ENCODE data around the gene STK10.

STK10 gene

DNA sequence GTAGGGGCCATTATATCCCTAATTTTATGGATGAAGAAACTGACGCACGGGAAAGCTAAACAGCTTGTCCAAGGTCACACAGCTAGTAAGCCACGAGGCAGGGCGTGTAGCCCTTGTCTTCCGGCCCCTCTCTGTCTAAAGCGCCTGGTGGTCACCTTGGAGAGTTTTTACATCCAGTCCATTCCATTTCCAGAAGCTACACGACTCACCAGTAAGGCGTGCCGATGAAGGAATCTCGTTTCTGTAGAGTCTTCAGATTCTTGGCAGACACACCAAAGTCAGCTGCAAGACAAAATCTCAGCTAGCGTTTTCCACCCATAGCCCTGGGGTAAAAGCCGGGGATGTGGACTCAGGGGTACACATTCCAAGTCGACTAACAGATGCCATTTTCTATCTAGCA, 80.5 kb downstream of the STK10 start:
- Histone ChIP-seq H3K36me3 (ENCODE audit: control insufficient read depth, insufficient read depth, low read length) (peaks cover 5% of the 10 kb centered on the region), H3K9me3 (ENCODE audit: control insufficient read depth, low read length) (no peaks in the 10 kb centered on the region), H3K27me3 (ENCODE audit: control insufficient read depth, insufficient read depth, low read length) (no peaks in the 10 kb centered on the region), H3K4me3 (ENCODE audit: low read length) (no peak overlapping the region), H3K4me1 (ENCODE audit: control insufficient read depth, insufficient read depth, low read length) (peaks cover 50% of the 10 kb centered on the region), H3K9ac (ENCODE audit: low read length) (no peak overlapping the region)

DNA sequence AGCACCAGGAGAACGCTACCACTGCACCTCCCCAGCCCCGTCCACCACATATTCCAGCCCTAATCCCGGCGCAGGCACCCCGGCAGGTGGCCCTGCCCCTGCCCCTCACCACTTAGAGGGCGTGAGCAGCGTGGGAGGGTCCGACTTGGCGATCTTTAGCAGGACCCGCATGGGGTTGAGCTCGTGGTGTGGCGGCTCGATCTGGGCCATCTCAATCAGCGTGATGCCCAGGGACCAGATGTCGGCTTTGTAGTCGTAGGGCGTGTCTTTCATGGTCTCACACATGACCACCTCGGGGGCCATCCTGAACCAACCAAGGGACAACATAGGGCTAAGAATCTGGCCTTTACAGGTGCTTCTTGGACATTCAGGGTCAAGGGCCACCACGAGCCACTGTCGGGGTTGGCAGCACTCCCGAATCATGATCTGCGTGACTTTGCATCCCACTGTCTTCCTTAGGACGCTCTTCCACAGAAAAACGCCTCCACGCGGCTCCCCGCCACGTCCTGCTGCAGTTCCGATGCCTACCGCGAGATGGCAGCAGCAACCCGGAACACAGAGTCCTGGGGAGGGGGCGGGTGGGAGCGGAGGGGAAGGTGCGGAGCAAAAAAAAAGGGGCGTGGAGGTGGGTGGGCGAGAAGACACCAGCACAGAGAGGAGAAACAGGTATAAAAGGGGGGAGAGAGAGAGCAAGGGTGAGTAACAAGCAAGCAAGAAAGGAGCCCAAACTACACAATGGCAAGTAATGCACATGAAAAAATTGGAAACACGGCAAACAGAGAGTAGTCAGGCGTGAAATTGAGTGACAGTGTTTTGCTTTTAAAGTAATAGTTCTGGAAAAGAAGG, 81.3 kb downstream of the STK10 start:
- H3K4me1 ChIP-seq (ENCODE audit: control insufficient read depth, insufficient read depth, low read length): peaks cover 56% of the 10 kb centered on the region
- H3K9me3 ChIP-seq (ENCODE audit: control insufficient read depth, low read length): no peaks in the 10 kb centered on the region
- no peak overlapping the region for H3K4me3 ChIP-seq (ENCODE audit: low read length)
- H3K36me3 ChIP-seq (ENCODE audit: control insufficient read depth, insufficient read depth, low read length): peaks cover 5% of the 10 kb centered on the region
- H3K27me3 ChIP-seq (ENCODE audit: control insufficient read depth, insufficient read depth, low read length): no peaks in the 10 kb centered on the region
- peak overlapping the region; percentile 41 for H3K9ac ChIP-seq (ENCODE audit: low read length)

DNA sequence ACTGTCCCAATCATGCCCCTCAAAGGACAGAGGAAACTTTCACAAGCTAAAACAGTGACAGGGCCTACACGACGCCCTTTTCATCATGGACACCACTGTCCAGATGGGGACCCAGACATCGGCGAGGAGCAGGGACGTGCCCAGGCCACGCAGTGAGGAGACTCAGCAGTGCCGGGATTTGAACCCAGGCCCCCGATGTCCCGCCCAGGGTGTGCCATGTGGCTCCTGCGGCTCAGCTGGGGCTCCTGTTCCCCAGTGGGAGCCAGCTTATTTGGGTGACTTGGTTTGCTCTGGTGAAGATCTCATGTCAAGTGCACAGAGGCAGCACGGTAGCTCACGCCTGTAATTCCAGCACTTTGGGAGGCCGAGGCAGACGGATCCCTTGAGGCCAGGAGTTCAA, 82.2 kb downstream of the STK10 start:
- peaks cover 52% of the 10 kb centered on the region for H3K4me1 ChIP-seq (ENCODE audit: control insufficient read depth, insufficient read depth, low read length)
- no peak overlapping the region for H3K9ac ChIP-seq (ENCODE audit: low read length)
- no peaks in the 10 kb centered on the region for H3K27me3 ChIP-seq (ENCODE audit: control insufficient read depth, insufficient read depth, low read length)
- no peak overlapping the region for H3K4me3 ChIP-seq (ENCODE audit: low read length)
- no peaks in the 10 kb centered on the region for H3K9me3 ChIP-seq (ENCODE audit: control insufficient read depth, low read length)
- peaks cover 5% of the 10 kb centered on the region for H3K36me3 ChIP-seq (ENCODE audit: control insufficient read depth, insufficient read depth, low read length)

DNA sequence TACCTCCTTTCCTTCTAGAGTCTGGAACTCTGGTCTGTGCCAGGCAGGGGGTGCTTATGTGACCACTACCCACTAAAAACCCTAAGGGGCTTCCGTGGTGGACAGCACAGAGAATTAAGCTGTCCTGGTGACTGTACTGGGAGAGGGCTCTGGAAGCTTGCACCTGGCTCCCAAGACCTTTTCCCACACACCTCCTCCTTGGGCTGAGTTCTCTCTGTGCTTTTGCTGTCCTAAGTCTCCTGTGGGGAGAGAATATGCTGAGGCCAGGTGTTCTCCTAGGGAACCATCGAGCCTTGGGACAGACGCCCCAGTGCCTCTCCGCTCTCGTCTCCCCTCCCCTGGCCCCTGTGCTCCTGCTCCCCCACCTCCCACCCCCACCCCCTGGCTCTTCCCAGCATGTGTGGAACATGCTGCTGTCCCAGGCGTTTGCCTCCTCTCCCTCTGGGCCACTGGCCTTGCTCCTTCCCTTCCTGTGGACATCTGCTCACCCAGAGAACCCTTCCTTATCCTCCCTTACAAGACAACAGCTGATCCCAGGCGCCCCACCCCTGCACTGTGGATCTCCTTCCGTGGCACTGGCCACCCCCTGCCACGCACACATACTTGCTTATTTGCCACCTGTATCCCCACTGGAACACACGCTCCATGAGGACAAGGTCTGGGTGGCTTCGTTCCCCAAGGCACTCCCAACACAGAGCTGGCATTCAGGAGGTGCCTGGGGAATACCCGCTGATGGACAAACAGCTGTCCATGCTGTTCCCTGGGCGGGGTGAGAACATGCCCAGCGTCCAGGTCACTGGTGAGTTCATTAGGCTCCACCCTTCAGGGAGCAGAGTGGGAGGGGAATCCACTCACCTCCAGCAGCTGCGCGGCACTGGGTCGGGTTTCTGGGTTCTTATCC, 83.0 kb downstream of the STK10 start:
- no peak overlapping the region for H3K4me3 ChIP-seq (ENCODE audit: low read length)
- H3K27me3 ChIP-seq (ENCODE audit: control insufficient read depth, insufficient read depth, low read length): no peaks in the 10 kb centered on the region
- H3K9ac ChIP-seq (ENCODE audit: low read length): no peak overlapping the region
- H3K4me1 ChIP-seq (ENCODE audit: control insufficient read depth, insufficient read depth, low read length): peaks cover 46% of the 10 kb centered on the region
- H3K36me3 ChIP-seq (ENCODE audit: control insufficient read depth, insufficient read depth, low read length): peaks cover 5% of the 10 kb centered on the region
- no peaks in the 10 kb centered on the region for H3K9me3 ChIP-seq (ENCODE audit: control insufficient read depth, low read length)

DNA sequence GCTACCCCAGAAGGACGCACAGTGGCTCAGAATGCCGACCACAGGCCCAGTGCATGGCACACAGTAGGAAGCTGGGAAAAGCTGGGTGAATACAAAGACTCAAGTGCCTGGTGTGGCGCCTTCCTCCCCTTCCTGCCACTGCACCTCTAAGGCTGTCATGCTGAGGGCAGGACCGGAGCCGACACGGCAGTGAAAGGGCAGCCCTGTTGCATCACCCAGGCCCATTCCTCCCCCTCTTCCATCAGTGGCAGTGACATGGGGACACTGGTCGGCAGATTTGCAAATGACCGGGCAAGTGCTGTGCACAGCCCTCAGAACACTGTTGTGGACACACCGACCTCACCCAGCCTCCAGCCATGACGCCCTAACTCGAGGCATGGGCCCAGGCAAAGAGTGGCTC, 84.0 kb downstream of the STK10 start:
- Histone ChIP-seq H3K27me3 (ENCODE audit: control insufficient read depth, insufficient read depth, low read length) (no peaks in the 10 kb centered on the region), H3K36me3 (ENCODE audit: control insufficient read depth, insufficient read depth, low read length) (peaks cover 5% of the 10 kb centered on the region), H3K4me3 (ENCODE audit: low read length) (no peak overlapping the region), H3K9me3 (ENCODE audit: control insufficient read depth, low read length) (no peaks in the 10 kb centered on the region), H3K9ac (ENCODE audit: low read length) (no peak overlapping the region), H3K4me1 (ENCODE audit: control insufficient read depth, insufficient read depth, low read length) (peaks cover 46% of the 10 kb centered on the region)

DNA sequence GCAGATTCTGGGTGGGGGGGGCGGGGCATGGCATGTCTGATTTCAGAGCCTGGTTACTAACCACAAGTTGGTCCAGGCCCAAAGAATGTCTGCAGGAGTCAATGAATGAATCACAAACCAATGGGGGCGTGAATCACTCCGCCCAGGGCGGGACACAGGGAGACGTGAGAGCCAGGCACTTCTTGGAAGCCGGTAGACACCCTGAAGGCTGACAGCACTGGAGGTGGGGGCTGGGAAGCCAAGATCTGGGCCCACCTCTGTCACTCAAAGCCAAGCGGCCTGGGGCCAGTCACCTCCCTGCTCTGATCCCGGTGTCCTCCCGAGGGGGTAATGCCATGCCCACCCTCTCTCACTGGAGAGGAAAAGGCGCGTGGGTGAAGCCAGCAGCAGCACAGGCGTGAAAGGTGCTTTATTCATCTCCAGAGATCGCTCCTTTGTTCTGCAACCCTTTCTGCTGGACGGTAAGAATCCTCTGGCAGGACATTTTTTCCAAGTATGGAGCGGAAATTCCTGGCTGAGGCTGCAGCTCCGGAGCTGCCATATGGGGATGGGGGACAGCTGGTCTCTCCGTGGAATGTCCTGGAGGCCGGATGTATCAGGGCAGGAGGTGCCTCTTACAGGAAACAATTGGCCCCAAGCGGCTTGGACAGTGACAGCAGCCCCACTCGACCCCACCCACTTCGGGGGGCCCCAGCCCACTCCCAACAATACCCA, 85.0 kb downstream of the STK10 start:
- Histone ChIP-seq H3K27me3 (ENCODE audit: control insufficient read depth, insufficient read depth, low read length) (no peaks in the 10 kb centered on the region), H3K9ac (ENCODE audit: low read length) (peak overlapping the region; percentile 41), H3K9me3 (ENCODE audit: control insufficient read depth, low read length) (no peaks in the 10 kb centered on the region), H3K36me3 (ENCODE audit: control insufficient read depth, insufficient read depth, low read length) (peaks cover 5% of the 10 kb centered on the region), H3K4me3 (ENCODE audit: low read length) (no peak overlapping the region), H3K4me1 (ENCODE audit: control insufficient read depth, insufficient read depth, low read length) (peaks cover 46% of the 10 kb centered on the region)

DNA sequence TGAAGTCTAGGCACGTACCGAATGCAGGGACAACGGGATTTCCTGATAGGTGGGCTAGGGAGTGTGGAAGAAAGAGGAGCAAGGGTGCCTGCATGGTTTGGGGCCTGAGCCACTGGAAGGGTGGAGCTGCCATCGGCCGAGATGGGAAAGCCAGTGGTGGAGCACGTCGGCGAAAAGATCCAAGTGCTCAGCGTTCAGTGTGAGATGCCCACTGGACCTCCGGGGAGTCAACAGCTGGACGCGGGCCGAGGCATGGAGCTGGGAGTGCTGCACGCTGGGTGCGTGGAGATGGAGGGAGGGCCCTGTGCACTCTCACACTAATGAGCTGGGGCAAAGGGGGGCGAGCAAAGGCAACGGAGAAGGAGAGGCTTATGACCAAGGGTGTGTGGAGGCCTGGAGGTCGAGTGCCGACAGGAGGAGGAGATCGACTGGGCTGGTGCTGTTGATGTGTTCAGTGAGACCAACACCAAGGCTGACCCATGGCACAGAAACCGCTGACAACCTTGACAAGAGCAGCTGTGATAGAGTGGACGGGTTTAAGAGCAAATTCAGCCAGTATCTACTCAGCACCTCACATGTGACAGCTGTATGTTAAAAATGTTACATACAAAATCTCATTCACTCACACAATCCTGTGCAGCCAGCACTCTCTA, 85.7 kb downstream of the STK10 start:
- peaks cover 46% of the 10 kb centered on the region for H3K4me1 ChIP-seq (ENCODE audit: control insufficient read depth, insufficient read depth, low read length)
- no peak overlapping the region for H3K4me3 ChIP-seq (ENCODE audit: low read length)
- H3K9me3 ChIP-seq (ENCODE audit: control insufficient read depth, low read length): no peaks in the 10 kb centered on the region
- peaks cover 5% of the 10 kb centered on the region for H3K36me3 ChIP-seq (ENCODE audit: control insufficient read depth, insufficient read depth, low read length)
- H3K9ac ChIP-seq (ENCODE audit: low read length): no peak overlapping the region
- H3K27me3 ChIP-seq (ENCODE audit: control insufficient read depth, insufficient read depth, low read length): no peaks in the 10 kb centered on the region

DNA sequence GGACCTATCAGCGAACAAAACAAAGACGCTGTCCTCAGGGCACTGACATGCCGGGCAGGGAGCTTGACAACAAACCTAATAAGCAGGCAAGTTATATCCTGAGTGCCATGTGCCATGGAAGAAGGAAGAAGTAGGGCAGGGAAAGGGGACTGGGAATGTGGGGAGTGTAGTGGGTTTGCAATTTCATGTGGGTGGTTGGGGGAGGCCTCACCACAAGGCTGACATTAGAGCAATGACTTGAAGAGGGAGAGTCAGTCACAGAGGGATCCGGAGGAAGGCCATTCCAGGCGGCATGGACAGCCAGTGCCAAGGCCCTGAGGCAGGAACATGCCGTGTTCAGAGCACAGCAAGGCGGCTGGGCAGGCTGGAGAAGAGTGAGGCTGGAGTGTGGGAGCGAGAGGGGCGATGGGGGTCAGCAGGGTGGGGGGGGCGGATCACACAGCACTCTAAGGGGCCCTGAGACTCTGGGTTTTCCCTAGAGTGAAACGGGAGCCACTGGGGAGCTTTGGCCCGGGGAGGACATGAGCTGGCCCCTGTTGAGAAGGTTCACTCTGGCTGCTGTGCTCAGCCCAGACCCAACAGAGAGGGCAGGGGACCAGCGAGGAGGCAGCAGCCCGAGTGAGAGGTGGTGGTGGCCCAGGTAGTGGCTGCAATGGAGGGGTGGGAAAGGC, 86.3 kb downstream of the STK10 start:
- Histone ChIP-seq H3K4me3 (ENCODE audit: low read length) (no peak overlapping the region), H3K4me1 (ENCODE audit: control insufficient read depth, insufficient read depth, low read length) (peaks cover 40% of the 10 kb centered on the region), H3K36me3 (ENCODE audit: control insufficient read depth, insufficient read depth, low read length) (peaks cover 5% of the 10 kb centered on the region), H3K9ac (ENCODE audit: low read length) (no peak overlapping the region), H3K27me3 (ENCODE audit: control insufficient read depth, insufficient read depth, low read length) (no peaks in the 10 kb centered on the region), H3K9me3 (ENCODE audit: control insufficient read depth, low read length) (no peaks in the 10 kb centered on the region)

DNA sequence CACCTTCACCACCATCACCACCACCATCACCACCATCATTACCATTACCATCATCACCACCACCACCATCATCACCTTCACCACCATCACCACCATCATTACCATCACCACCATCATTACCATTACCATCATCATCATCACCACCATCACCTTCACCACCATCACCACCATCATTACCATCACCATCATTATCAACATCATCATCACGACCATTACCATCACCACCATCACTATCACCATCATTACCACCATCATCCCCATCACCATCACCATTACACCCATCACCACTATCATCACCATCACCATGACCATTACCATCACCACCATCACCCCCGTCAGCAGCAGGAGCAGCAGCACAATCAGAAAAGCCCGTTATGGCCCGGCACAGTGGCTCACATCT, 89.1 kb downstream of the STK10 start:
- no peaks in the 10 kb centered on the region for H3K27me3 ChIP-seq (ENCODE audit: control insufficient read depth, insufficient read depth, low read length)
- H3K9me3 ChIP-seq (ENCODE audit: control insufficient read depth, low read length): no peaks in the 10 kb centered on the region
- H3K4me1 ChIP-seq (ENCODE audit: control insufficient read depth, insufficient read depth, low read length): peaks cover 25% of the 10 kb centered on the region
- H3K4me3 ChIP-seq (ENCODE audit: low read length): no peak overlapping the region
- H3K36me3 ChIP-seq (ENCODE audit: control insufficient read depth, insufficient read depth, low read length): no peaks in the 10 kb centered on the region
- H3K9ac ChIP-seq (ENCODE audit: low read length): no peak overlapping the region

DNA sequence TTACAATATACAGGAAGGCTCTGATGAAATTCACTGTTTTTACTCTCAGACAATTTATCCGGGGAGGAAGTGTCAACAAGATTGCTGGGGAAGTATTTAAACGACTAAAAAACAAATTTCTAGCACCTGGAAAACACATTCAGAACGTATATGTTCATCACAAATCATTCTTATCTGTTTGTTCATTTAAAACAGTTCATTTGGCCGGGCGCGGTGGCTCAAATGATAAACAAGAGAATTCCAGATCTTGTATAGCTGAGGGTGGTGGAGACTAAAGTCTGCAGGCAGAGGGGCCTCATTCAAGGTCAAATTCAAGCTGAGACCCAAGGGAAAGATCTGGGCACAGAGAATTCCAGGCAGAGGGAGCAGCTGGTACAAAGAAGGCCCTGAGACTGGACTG, 90.0 kb downstream of the STK10 start:
- Histone ChIP-seq H3K4me1 (ENCODE audit: control insufficient read depth, insufficient read depth, low read length) (peaks cover 17% of the 10 kb centered on the region), H3K27me3 (ENCODE audit: control insufficient read depth, insufficient read depth, low read length) (no peaks in the 10 kb centered on the region), H3K9ac (ENCODE audit: low read length) (no peak overlapping the region), H3K4me3 (ENCODE audit: low read length) (no peak overlapping the region), H3K36me3 (ENCODE audit: control insufficient read depth, insufficient read depth, low read length) (no peaks in the 10 kb centered on the region), H3K9me3 (ENCODE audit: control insufficient read depth, low read length) (no peaks in the 10 kb centered on the region)

DNA sequence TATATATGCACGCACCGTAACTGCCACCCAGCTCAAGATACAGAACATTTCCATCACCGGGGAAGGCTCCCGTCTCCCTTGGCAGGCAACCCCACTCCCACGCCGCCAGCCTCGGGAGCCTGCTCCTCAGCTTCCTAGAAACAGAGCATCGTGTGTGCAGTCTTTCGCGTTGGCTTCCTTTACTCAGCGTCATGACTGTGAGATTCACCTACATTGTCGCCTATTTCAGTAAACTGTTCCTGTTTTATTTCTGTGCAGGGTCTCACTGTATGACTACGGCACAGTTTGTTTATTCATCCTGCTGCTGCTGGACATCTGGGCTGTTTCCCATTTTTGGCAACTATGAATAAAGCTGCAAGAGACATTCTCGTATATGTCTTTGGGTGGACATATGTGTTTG, 90.7 kb downstream of the STK10 start:
- peaks cover 12% of the 10 kb centered on the region for H3K4me1 ChIP-seq (ENCODE audit: control insufficient read depth, insufficient read depth, low read length)
- H3K9me3 ChIP-seq (ENCODE audit: control insufficient read depth, low read length): no peaks in the 10 kb centered on the region
- no peaks in the 10 kb centered on the region for H3K36me3 ChIP-seq (ENCODE audit: control insufficient read depth, insufficient read depth, low read length)
- no peaks in the 10 kb centered on the region for H3K27me3 ChIP-seq (ENCODE audit: control insufficient read depth, insufficient read depth, low read length)
- no peak overlapping the region for H3K9ac ChIP-seq (ENCODE audit: low read length)
- no peak overlapping the region for H3K4me3 ChIP-seq (ENCODE audit: low read length)
